HepG2 (cell line): Measurements from ENCODE around the gene MRPL2. TPM values are rescaled to one million over a fixed set of nuclear protein-coding genes. Genes with fewer than 3 reads are reported as not detected.

ENCODE experiments used
- ATAC-seq: fragments of 200-7000 bp; cut with Tn5 transposase; 3 replicates; pipeline ENCODE4 v1.9.1; 2020; ENCODE audit warnings: mild to moderate bottlenecking, moderate library complexity
- BruUV-seq: library from RNA; stranded (reverse); fragments of 400-500 nt; replicated peaks from 2 replicates; lab custom pipeline; 2021; lab: Mats Ljungman, UMichigan
- CTCF ChIA-PET: fragments of 300-600 bp; formaldehyde crosslinking; extraction: SDS; loops from one replicate; lab custom pipeline; 2021; ENCODE audit warnings: low total read pairs, inconsistent platforms, low intra/inter-chr PET ratio; lab: Yijun Ruan, JAX
- POLR2A ChIA-PET: fragments of 350-600 bp; sonication (Branson Sonifier 250); formaldehyde crosslinking; loops from one replicate; lab custom pipeline; 2020; ENCODE audit warnings: antibody characterized with exemption, inconsistent platforms; lab: Yijun Ruan, JAX
- DNase-seq: peaks from one replicate; pipeline ENCODE4 v3.0.0-alpha.2; 2015; ENCODE audit warnings: low spot score
- FAIRE-seq: peaks from 3 replicates; lab custom pipeline; 2011; peaks lifted over from hg19 to GRCh38; lab: Jason Lieb, UNC
- H2AFZ ChIP-seq: one replicate; pipeline ENCODE4 v1.6.1; 2011; ENCODE audit warnings: low read length, inconsistent platforms
- H3K27ac ChIP-seq: fragments of 300-600 bp; 3 replicates; pipeline ENCODE4 v1.8.0; 2011; ENCODE audit warnings: mixed run types, mild to moderate bottlenecking, mixed read lengths, low read length, inconsistent platforms; ENCODE audit not compliant: insufficient read depth; ENCODE audit errors: extremely low read length
- H3K27me3 ChIP-seq, 2 experiments: fragments of 200-600 bp in 1 of 2; 2 replicates in 1 of 2; 3 replicates in 1 of 2; pipeline versions ENCODE4 v1.6.0 to v1.8.0; 2011; ENCODE audit warnings: low read length in 2 of 2, mild to moderate bottlenecking in 2 of 2, moderate library complexity in 2 of 2, inconsistent platforms in 1 of 2; ENCODE audit not compliant: insufficient read depth in 2 of 2, control insufficient read depth in 1 of 2
- H3K36me3 ChIP-seq, 2 experiments: fragments of 200-600 bp in 1 of 2; replicated peaks in 1 of 2; 2 replicates in 1 of 2; 3 replicates in 1 of 2; pipeline versions ENCODE4 v1.5.1 to v1.8.0; 2011; ENCODE audit warnings: low read length in 2 of 2, inconsistent platforms in 1 of 2; ENCODE audit not compliant: insufficient read depth in 2 of 2, control insufficient read depth in 1 of 2
- H3K4me1 ChIP-seq: 2 replicates; pipeline ENCODE4 v1.5.1; 2012; ENCODE audit warnings: low read length, inconsistent platforms; ENCODE audit not compliant: insufficient read depth
- H3K4me2 ChIP-seq: 2 replicates; pipeline ENCODE4 v1.6.0; 2011; ENCODE audit warnings: low read depth, low read length, inconsistent platforms
- H3K4me3 ChIP-seq, 3 experiments: fragments of 200-600 bp in 1 of 3; sonication (generic), shearing (Covaris generic) in 1 of 3; replicated peaks in 1 of 3; 2 replicates each; pipeline ENCODE4 v1.5.1; 2011 to 2016; ENCODE audit warnings: low read length in 3 of 3, inconsistent platforms in 2 of 3, low read depth in 2 of 3, mild to moderate bottlenecking in 2 of 3, control low read depth in 1 of 3, mixed read lengths in 1 of 3; ENCODE audit not compliant: insufficient read depth in 1 of 3
- H3K79me2 ChIP-seq: one replicate; pipeline ENCODE4 v1.6.1; 2011; ENCODE audit warnings: low read length, inconsistent platforms; ENCODE audit not compliant: insufficient read depth
- H3K9ac ChIP-seq: 2 replicates; pipeline ENCODE4 v1.6.0; 2011; ENCODE audit warnings: mild to moderate bottlenecking, low read depth, low read length, inconsistent platforms; ENCODE audit not compliant: insufficient read depth
- H3K9me3 ChIP-seq: 2 replicates; pipeline ENCODE4 v1.5.1; 2012; ENCODE audit warnings: mild to moderate bottlenecking, low read length
- H4K20me1 ChIP-seq: 2 replicates; pipeline ENCODE4 v1.6.0; 2011; ENCODE audit warnings: inconsistent platforms, mild to moderate bottlenecking, low read length, moderate library complexity; ENCODE audit not compliant: insufficient read depth
- CCAR2 ChIP-seq: fragments of 200-400 bp; formaldehyde crosslinking; optimal IDR thresholded peaks from 2 replicates; pipeline ENCODE3; 2018; ENCODE audit warnings: low read depth, mild to moderate bottlenecking, low read length, moderate library complexity
- CREB1 ChIP-seq, 2 experiments: fragments of 450-650 bp in 1 of 2; IDR thresholded peaks; 2 replicates each; pipeline ENCODE4 v1.6.1; 2016 to 2017; ENCODE audit warnings: control low read depth in 1 of 2, mild to moderate bottlenecking in 1 of 2, missing compliant biosample characterization in 1 of 2, missing genetic modification characterization in 1 of 2
- HMG20B ChIP-seq: conservative IDR thresholded peaks from 2 replicates; pipeline ENCODE4 v1.6.1; 2016; ENCODE audit warnings: missing genetic modification reagents, missing compliant biosample characterization
- IKZF1 ChIP-seq: fragments of 450-650 bp; IDR thresholded peaks from 2 replicates; pipeline ENCODE4 v1.7.1; 2016
- KAT2B ChIP-seq: fragments of 150-350 bp; IDR thresholded peaks from 2 replicates; pipeline ENCODE4 v1.6.1; 2014; ENCODE audit warnings: low read depth, low read length, borderline replicate concordance
- KDM1A ChIP-seq: IDR thresholded peaks from 2 replicates; pipeline ENCODE4 v1.6.1; 2016; ENCODE audit warnings: missing compliant biosample characterization
- MAFF ChIP-seq: IDR thresholded peaks from 2 replicates; pipeline ENCODE4 v1.6.1; 2011; ENCODE audit warnings: low read depth, low read length, improper control_type of control experiment
- NCOR1 ChIP-seq: fragments of 200-600 bp; sonication (generic); IDR thresholded peaks from 2 replicates; pipeline ENCODE4 v1.7.0; 2017; ENCODE audit warnings: antibody characterized with exemption, low read length, borderline replicate concordance
- NFIB ChIP-seq: sonication (generic); formaldehyde crosslinking; IDR thresholded peaks from 2 replicates; pipeline ENCODE4 v1.9.0; 2021; ENCODE audit warnings: missing genetic modification reagents, mild to moderate bottlenecking, borderline replicate concordance
- RARG ChIP-seq: sonication (generic); formaldehyde crosslinking; IDR thresholded peaks from 2 replicates; pipeline ENCODE4 v1.4.0; 2020; ENCODE audit warnings: low read depth, mild to moderate bottlenecking, missing genetic modification reagents
- REPIN1 ChIP-seq: sonication (generic); formaldehyde crosslinking; IDR thresholded peaks from 2 replicates; pipeline ENCODE4 v1.8.0; 2022; ENCODE audit warnings: missing genetic modification reagents, low read depth, mild to moderate bottlenecking, borderline replicate concordance
- SAP130 ChIP-seq: IDR thresholded peaks from 2 replicates; pipeline ENCODE4 v1.6.1; 2016; ENCODE audit warnings: low read depth
- SIX1 ChIP-seq: sonication (generic); formaldehyde crosslinking; IDR thresholded peaks from 2 replicates; pipeline ENCODE4 v1.4.0; 2020; ENCODE audit warnings: missing genetic modification reagents, borderline replicate concordance
- SMAD3 ChIP-seq: sonication (generic); formaldehyde crosslinking; IDR thresholded peaks from 2 replicates; pipeline ENCODE4 v1.4.0; 2020; ENCODE audit warnings: missing genetic modification reagents
- TARDBP ChIP-seq: sonication (generic); formaldehyde crosslinking; IDR thresholded peaks from 2 replicates; pipeline ENCODE4 v1.8.0; 2022; ENCODE audit warnings: mild to moderate bottlenecking, missing genetic modification reagents
- ZBTB1 ChIP-seq: sonication (generic); formaldehyde crosslinking; IDR thresholded peaks from 2 replicates; pipeline ENCODE4 v1.4.0; 2020; ENCODE audit warnings: missing genetic modification reagents, borderline replicate concordance
- ZNF224 ChIP-seq: sonication (generic); formaldehyde crosslinking; IDR thresholded peaks from 2 replicates; pipeline ENCODE4 v1.5.0; 2020; ENCODE audit warnings: mild to moderate bottlenecking, missing genetic modification reagents
- ZNF337 ChIP-seq: sonication (generic); formaldehyde crosslinking; IDR thresholded peaks from 2 replicates; pipeline ENCODE4 v1.5.1; 2020; ENCODE audit warnings: missing genetic modification reagents, low read depth, mild to moderate bottlenecking, borderline replicate concordance
- WGBS: methylation state at CpG from one replicate; pipeline ENCODE4 v1.1.6; 2017; ENCODE audit warnings: low lambda C conversion rate; 5-methylcytosine and 5-hydroxymethylcytosine counted together
- in situ Hi-C: cut with HindIII; loops from 2 replicates; pipeline ENCODE4 v1.10.0; 2017; ENCODE audit warnings: low pct_unique_long_range_greater_than_20kb; ENCODE audit not compliant: extremely low pct_ligation_motif_present
- intact Hi-C: fragments of 100-400 bp; cut with micrococcal nuclease; formaldehyde crosslinking; loops from one replicate; pipeline ENCODE4 v1.10.0; 2022; ENCODE audit not compliant: unreplicated experiment
- polyA plus RNA-seq, 8 experiments: library from polyadenylated mRNA; depleted of rRNA in 3 of 8; stranded (reverse) in 7 of 8; unstranded in 1 of 8; fragments of >200 nt; fragmentation: Illumina TruSeq in 4 of 8; extraction: Trizol in 4 of 8; gene quantifications; 2 replicates each; pipeline versions ENCODE4 v1.2.1 to v1.2.3, GENCODE V29; 2011 to 2016; ENCODE audit warnings: low read depth in 4 of 8, missing spikeins in 1 of 8, mixed read lengths in 1 of 8; ENCODE audit not compliant: insufficient read depth in 1 of 8
- total RNA-seq, 5 experiments: library from RNA; depleted of rRNA; stranded (reverse); fragments of >200 nt; fragmentation: Illumina TruSeq; extraction: Trizol; gene quantifications; 2 replicates each; pipeline ENCODE4 v1.2.3, GENCODE V29; 2016; ENCODE audit warnings: low read depth in 1 of 5
- TF ChIP-seq, protein P1 (sequence below): sonication (generic); formaldehyde crosslinking; IDR thresholded peaks from 2 replicates; pipeline ENCODE4 v1.4.0; 2020; ENCODE audit warnings: mild to moderate bottlenecking, missing genetic modification reagents, borderline replicate concordance
- TF ChIP-seq, protein P2 (sequence below): sonication (generic); formaldehyde crosslinking; IDR thresholded peaks from 2 replicates; pipeline ENCODE4 v1.9.0; 2022; ENCODE audit warnings: missing genetic modification reagents, mild to moderate bottlenecking, borderline replicate concordance
- TF ChIP-seq, protein P3 (sequence below): IDR thresholded peaks from 2 replicates; pipeline ENCODE4 v1.6.1; 2016; ENCODE audit warnings: low read depth

The MRPL2 gene
- total and polyA plus RNA-seq, 2 of the 13 experiments (the other 11 are each of a cell fraction or from before 2014, with no cell fraction given) = 56.8 to 65.6 TPM

DNA sequence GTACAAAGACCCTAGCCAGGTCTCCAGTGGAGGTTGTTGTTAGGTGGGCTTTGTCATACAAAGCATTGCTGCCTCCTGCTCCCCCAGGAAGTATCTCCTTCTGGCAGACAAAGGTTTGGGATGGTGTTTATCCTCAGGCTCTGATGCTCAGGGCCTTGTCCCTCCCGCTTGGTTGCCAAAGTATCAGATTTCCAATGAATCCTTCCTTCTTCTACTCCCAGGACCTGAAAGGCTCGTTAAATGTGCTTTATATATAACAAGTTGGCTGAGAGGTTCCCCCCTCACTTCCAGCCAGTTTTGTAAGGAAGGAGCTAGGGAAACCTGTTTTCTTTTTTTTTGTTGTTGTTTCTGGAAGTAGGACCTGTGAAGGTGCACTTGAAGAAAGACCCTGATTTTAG lies 31.3 kb upstream of the MRPL2 start:
- H3K4me3 ChIP-seq = peak overlapping the region; percentile 57 to 74 (median 57); a peak in 5 of 6 replicates
- ChIA-PET POLR2A (interaction anchor here (0.9 to 5.5 kb wide), 18 partner anchors 11 to 171 kb away, joined by 3 to 67 read pairs (median 5); partner anchors contain the start of genes CNPY3, CUL7, KLC4 and MRPL2), CTCF (no interaction called here)
- H3K4me1 ChIP-seq = peaks cover 90% of the 10 kb centered on the region
- peak overlapping the region; percentile 81 for H3K9ac ChIP-seq
- WGBS = 8% methylated on average over 2 of the region's 2 CpGs
- H3K79me2 ChIP-seq = peaks cover 81% of the 10 kb centered on the region
- peak overlapping the region; percentile 91 for H3K4me2 ChIP-seq
- ATAC-seq (peak; percentile 5), DNase-seq (no peak), FAIRE-seq (no peak)
- H4K20me1 ChIP-seq = no peaks in the 10 kb centered on the region
- BruUV-seq = TSS peak; percentile 45
- H3K36me3 ChIP-seq = no peaks in the 10 kb centered on the region
- intact Hi-C loops (no loop called here), in situ Hi-C loops (no loop called here)
- H3K9me3 ChIP-seq = no peaks in the 10 kb centered on the region
- H2AFZ ChIP-seq = no peak overlapping the region
- H3K27me3 ChIP-seq = no peaks in the 10 kb centered on the region
- peak overlapping the region; percentile 92 for H3K27ac ChIP-seq
- no peak for TF ChIP-seq CCAR2
- TF ChIP-seq, protein P1, sequence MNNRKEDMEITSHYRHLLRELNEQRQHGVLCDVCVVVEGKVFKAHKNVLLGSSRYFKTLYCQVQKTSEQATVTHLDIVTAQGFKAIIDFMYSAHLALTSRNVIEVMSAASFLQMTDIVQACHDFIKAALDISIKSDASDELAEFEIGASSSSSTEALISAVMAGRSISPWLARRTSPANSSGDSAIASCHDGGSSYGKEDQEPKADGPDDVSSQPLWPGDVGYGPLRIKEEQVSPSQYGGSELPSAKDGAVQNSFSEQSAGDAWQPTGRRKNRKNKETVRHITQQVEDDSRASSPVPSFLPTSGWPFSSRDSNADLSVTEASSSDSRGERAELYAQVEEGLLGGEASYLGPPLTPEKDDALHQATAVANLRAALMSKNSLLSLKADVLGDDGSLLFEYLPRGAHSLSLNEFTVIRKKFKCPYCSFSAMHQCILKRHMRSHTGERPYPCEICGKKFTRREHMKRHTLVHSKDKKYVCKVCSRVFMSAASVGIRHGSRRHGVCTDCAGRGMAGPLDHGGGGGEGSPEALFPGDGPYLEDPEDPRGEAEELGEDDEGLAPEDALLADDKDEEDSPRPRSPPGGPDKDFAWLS (CRISPR knock-in tag) = no peak; the same call in 1 of the 2 replicates
- no peak for TF ChIP-seq NFIB (CRISPR knock-in tag)
- no peak for TF ChIP-seq SAP130 (CRISPR knock-in tag)
- no peak for TF ChIP-seq MAFF
- no peak for TF ChIP-seq RARG (CRISPR knock-in tag)
- TF ChIP-seq HMG20B (CRISPR knock-in tag) = no peak
- no peak for TF ChIP-seq TARDBP
- TF ChIP-seq SIX1 (CRISPR knock-in tag) = peak; percentile 68; the same call in 1 of the 2 replicates
- no peak for TF ChIP-seq ZNF337 (CRISPR knock-in tag)
- no peak for TF ChIP-seq ZBTB1 (CRISPR knock-in tag)
- TF ChIP-seq ZNF224 (CRISPR knock-in tag) = 0 out of 2 replicates have a peak, but pooled peaks have one; percentile 3
- TF ChIP-seq, protein P2, sequence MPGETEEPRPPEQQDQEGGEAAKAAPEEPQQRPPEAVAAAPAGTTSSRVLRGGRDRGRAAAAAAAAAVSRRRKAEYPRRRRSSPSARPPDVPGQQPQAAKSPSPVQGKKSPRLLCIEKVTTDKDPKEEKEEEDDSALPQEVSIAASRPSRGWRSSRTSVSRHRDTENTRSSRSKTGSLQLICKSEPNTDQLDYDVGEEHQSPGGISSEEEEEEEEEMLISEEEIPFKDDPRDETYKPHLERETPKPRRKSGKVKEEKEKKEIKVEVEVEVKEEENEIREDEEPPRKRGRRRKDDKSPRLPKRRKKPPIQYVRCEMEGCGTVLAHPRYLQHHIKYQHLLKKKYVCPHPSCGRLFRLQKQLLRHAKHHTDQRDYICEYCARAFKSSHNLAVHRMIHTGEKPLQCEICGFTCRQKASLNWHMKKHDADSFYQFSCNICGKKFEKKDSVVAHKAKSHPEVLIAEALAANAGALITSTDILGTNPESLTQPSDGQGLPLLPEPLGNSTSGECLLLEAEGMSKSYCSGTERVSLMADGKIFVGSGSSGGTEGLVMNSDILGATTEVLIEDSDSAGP (CRISPR knock-in tag) = no peak
- TF ChIP-seq CREB1 (IDR thresholded peaks at IDR 0.05) = no peak
- 0 out of 2 replicates have a peak, but pooled peaks have one; percentile 0 for TF ChIP-seq CREB1 (CRISPR knock-in tag; IDR thresholded peaks at IDR 0.05)
- TF ChIP-seq NCOR1 = 0 out of 2 replicates have a peak, but pooled peaks have one; percentile 8
- no peak for TF ChIP-seq SMAD3 (CRISPR knock-in tag)
- no peak for TF ChIP-seq KAT2B
- TF ChIP-seq REPIN1 (CRISPR knock-in tag) = peak; percentile 10; the same call in 1 of the 2 replicates
- TF ChIP-seq KDM1A = no peak
- TF ChIP-seq IKZF1 = no peak
- TF ChIP-seq, protein P3, sequence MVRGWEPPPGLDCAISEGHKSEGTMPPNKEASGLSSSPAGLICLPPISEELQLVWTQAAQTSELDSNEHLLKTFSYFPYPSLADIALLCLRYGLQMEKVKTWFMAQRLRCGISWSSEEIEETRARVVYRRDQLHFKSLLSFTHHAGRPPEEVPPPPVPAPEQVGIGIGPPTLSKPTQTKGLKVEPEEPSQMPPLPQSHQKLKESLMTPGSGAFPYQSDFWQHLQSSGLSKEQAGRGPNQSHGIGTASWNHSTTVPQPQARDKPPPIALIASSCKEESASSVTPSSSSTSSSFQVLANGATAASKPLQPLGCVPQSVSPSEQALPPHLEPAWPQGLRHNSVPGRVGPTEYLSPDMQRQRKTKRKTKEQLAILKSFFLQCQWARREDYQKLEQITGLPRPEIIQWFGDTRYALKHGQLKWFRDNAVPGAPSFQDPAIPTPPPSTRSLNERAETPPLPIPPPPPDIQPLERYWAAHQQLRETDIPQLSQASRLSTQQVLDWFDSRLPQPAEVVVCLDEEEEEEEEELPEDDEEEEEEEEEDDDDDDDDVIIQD (CRISPR knock-in tag) = 0 out of 2 replicates have a peak, but pooled peaks have one; percentile 5
